GM12875 (cell line): ENCODE measurements around the gene PHC3.
A peak's percentile ranks its signal among the peaks of the same experiment; 100 is the strongest.

ENCODE experiments used
- H3K4me3 ChIP-seq: one replicate; pipeline ENCODE4 v1.5.1; 2011; ENCODE audit warnings: low read depth, low read length, control low read depth
- TF ChIP-seq, protein P1 (sequence below): IDR thresholded peaks from 2 replicates; pipeline ENCODE4 v1.5.1; 2011; ENCODE audit warnings: low read depth, mild to moderate bottlenecking, control low read depth, inconsistent platforms, low read length, moderate library complexity, borderline replicate concordance; ENCODE audit not compliant: insufficient read depth

PHC3 gene

DNA sequence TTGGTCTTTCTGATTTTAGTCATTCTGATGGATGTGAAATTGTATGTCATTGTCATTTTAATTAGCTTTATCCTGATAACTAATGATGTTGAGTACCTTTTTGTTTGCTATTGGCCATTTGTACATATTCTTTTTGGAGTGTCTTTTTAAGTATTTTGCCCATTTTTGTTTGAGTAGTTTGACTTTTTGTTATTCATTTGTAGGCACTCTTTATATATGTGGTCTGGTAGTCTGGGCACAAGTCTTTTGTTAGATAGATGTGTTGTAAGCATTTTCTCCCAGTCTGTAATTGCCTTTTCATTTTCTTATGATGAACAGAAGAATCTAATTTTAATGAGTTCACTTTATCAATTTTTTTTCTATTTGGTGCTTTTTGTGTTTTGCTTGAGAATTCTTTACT is 129.1 kb downstream of the PHC3 start:
- H3K4me3 ChIP-seq, result no peak overlapping the region
- TF ChIP-seq, protein P1, sequence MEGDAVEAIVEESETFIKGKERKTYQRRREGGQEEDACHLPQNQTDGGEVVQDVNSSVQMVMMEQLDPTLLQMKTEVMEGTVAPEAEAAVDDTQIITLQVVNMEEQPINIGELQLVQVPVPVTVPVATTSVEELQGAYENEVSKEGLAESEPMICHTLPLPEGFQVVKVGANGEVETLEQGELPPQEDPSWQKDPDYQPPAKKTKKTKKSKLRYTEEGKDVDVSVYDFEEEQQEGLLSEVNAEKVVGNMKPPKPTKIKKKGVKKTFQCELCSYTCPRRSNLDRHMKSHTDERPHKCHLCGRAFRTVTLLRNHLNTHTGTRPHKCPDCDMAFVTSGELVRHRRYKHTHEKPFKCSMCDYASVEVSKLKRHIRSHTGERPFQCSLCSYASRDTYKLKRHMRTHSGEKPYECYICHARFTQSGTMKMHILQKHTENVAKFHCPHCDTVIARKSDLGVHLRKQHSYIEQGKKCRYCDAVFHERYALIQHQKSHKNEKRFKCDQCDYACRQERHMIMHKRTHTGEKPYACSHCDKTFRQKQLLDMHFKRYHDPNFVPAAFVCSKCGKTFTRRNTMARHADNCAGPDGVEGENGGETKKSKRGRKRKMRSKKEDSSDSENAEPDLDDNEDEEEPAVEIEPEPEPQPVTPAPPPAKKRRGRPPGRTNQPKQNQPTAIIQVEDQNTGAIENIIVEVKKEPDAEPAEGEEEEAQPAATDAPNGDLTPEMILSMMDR, result no peak

DNA sequence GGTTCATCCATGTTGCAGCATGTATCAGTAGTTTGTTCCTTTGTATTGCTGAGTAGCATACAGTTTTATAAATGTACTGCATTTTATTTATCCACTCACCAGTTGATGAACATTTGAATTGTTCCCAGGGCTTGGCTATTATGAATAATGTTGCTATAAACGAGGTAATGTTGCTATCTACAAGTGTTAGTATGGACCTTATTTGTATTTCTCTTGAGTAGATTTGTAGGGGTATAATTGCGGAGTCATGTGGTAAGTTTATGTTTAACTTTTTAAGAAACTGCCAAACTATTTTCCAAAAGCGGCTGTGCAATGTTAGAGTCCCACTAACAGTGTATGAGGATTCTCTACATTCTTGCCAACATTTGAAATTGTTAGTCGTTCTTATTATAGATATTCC is 130.8 kb downstream of the PHC3 start:
- no peak overlapping the region for H3K4me3 ChIP-seq
- TF ChIP-seq, protein P1, result no peak

DNA sequence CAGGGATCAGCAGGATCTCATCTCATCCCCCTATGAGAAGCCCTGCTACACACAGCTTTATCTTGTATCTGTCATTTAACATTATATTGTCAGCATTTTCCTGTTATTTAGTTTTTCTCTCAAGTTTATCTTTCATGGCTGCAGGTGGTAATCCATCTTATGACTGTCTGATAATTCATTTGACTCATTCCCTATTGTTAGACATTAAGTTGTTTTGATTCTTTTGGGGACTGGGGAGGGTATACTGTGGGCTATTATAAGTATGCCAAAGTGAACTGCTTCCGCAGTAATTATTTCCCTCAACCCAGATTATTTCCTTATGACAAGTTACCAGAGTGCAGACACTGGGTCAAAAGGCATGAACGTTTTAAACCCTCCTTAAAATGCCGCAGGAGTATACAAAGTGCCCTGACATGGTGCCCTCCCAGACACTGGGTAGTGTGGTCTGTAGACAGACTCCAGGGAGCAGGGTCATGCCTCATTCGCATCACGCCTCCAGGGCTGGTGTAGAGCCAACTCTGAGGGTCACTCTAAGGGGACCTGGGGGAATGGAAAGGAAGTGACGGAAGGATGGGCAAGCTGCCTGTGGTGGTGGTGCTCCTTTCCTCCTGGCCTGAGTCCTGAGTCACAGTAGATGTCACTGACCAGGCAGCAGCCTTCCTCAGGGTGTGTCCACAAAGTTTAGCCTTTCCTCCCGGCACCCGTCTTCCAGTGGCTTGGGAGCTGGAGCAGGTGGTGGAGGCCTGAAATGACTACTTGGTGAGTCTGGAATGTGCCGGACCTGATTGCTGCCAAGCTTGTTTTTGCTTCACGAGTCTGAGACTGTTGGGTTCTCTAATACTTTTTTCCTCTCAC is 132.2 kb downstream of the PHC3 start:
- TF ChIP-seq, protein P1, result no peak

DNA sequence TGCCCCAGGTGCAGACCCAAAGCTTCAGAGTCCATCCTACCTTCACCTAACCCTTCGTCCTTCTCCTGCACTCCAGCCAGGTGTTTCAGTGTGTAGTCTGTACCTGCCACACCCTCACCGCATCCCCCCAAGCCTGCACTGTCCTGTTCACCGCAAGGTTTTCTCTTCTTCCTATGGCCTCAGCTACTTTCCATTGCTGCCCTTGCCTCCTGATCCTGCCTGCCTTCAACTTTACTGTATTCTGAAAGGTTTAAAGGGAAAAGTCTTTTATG is 134.5 kb downstream of the PHC3 start:
- TF ChIP-seq, protein P1, result no peak
- no peak overlapping the region for H3K4me3 ChIP-seq

More for the DNA sequence above, 132.2 kb downstream of the PHC3 start:
- H3K4me3 ChIP-seq, result no peak overlapping the region

DNA sequence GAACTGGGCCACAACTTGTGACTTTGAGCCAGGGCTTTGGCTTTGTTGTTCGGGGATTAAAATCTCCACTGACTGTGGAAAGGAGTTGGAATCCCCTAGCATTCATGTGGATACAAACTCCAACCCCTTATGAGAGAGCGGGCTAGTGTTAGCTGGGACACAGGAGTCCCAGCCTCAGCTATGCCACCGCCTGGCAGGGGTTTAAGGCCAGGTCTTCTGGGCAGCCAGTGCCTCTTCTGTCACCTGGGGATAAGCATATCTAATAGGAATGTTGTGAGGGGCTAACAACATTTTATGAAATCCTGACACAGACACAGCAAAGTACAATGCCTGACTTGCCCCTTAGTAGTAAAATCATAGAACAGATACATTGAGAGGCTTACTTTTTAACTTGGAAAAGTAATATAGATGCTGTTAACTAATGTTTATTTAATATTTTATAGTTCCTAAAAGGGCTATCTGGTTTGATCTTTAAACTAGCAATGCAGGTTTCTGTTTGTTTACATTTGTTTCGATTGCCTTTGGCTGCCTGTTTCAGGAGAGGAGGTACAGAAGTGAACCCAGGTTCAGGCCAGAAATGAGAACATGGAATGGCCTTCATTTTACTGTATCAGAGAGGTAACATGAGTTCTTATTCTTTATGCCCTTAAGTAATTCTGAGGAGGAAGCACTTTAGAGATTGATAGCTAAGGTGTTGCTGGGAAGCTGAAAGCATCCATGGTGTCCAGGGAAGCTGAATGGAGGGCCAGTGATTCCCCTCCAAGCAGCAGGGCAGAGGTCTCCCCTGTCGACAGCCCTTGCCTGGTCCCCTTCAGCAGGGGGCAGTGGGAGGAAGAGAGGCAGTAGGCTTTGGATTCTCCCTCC is 135.0 kb downstream of the PHC3 start:
- H3K4me3 ChIP-seq, result no peak overlapping the region
- TF ChIP-seq, protein P1, result no peak

DNA sequence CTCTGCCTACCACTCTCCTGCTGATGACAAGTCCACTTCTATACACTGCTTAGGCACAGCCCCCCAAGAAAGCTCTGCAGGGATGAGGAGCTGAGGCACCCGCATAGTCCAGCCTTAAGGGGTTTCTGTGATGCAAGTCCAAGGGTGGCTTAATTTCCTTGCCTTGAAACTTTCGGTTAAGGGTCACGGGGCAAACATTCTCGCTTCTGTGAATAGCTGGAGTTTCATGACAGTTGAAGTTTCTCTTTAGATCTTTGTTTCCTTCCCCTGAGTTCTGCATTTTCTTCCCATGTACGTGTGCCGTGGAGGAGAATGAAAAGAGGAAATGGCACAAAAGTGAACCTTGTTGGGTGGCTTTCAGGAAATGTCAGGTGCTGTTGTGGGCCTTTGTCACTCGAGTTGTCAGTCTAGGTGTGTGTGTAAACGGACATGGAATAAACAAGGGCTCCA is 136.7 kb downstream of the PHC3 start:
- H3K4me3 ChIP-seq, result peak overlapping the region; percentile 6
- TF ChIP-seq, protein P1, result no peak
